T-helper 22 cell (primary cell): Measurements from ENCODE around the gene STAG1.
"Not testable (repeated sequence)": the region's sequence is repeated elsewhere in the genome, so short reads cannot be mapped to it uniquely, and the experiment has no call there.

Experiments
- DNase-seq: peaks from one replicate; pipeline ENCODE4 v3.0.0-alpha.2; 2020; ENCODE audit warnings: low read depth

STAG1 gene

DNA sequence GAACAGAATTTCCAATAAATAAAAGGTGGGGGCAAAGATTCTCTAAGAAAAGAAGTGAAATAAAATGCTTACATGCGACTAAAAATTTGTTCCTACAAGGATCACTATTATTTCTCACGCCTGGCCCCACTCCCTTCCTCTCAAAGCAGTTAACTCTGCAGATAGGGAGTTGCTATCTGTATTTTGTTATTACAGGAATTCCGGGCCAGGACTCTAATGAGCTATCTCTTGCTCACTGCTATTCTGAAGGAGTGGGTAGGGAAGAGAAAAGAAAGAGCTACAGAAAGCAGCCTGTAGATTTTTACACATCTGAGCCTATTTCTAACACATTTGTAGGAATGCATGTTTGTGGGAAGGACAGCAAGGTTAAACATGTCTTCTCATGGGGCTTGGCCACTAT, 361.6 kb downstream of the STAG1 start:
- DNase-seq: no peak

DNA sequence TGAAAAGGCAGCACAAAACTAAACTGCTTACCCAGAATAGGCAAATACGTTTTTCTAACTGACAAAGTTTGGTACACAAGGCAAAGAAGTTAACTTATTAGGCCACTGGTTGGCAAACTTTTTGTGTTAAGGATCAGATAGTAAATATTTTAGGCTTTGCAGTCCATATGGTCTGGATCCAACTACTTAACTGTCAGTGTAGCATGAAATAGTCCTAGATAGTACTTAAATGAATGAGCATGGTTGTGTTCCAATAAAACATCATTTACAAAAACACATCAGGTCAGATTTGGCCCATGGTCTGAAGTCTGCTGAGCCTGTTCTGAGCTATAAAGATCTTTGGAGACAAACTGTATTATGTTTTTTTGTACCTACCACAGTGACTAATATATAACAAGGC, 365.1 kb downstream of the STAG1 start:
- no peak for DNase-seq

DNA sequence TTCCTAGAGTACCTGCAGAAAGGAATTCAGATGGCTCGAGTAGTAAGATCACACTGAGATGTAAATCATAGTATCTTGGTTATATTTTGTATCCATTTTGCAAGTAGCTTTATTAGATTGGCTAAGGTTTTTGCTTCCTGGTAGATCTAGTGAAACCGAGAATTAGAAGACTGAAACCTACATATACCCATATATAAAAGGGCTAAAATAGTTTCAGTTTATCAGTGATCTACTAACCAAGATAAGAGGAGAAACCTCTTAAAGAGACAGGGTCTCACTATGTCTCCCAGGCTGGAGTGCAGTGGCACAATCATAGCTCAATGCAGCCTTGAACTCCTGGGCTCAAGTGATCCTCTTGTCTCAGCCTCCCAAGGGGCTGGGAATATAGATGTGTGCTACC, 366.7 kb downstream of the STAG1 start:
- DNase-seq: no peak

GRCh38 chr3:136381051-136381450, 371.1 kb downstream of the STAG1 start:
- DNase-seq: no peak

GRCh38 chr3:136380530-136380929, 371.6 kb downstream of the STAG1 start:
- DNase-seq: no peak

DNA sequence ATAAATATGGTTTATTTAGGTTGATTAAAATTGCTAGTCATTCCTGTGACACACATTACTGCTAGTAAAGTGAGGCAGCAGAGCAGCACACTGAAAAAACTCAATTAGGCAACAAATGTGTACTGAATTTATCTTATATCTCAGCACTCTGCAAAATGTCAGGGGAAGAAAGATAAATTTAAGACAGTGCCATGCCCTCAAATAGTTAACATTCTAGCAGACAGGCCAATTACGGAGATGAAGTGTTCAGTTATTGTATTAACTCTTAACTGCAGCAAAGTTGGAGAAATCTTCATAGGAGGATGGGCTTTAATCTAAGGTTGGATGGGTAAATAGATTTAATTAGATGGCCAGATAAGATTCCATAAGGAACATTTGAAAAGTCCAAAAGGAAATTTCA, 374.2 kb downstream of the STAG1 start:
- DNase-seq: no peak

DNA sequence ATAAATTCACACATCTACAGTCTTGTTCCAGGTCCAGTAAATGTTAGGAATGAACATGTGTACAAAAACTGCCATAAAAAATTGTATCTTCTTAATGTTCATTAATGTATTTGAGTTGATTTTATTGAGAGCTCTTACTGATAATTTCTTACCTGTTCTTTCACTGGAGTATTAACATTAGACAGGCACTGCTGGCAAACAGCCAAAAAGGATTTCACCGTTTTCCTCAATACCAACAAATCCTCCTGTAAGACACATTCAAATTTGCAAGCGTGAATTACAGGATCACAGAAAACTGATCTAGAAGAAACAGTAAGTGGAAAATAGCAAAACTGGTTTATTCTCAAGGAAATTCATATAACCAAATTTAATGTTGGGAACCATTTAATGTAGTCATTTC, 374.7 kb downstream of the STAG1 start:
- DNase-seq: no peak

DNA sequence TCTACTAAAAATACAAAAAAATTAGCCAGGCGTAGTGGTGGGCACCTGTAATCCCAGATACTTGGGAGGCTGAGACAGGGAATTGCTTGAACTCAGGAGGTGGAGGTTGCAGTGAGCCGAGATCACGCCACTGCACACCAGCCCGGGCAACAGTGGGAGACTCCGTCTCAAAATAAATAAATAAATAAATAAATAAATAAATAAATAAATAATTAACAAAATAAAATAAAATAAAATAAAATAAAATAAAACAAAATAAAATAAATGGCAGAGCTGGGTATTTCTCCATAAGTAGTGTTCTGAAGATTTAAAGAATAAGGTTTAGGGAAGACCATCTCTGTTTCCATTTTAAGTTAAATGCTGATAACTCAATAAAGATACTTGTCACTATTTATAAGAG, 376.4 kb downstream of the STAG1 start:
- not testable (repeated sequence) for DNase-seq

- no peak for DNase-seq
Observed at GRCh38 chr3:136366289-136366688, 385.9 kb downstream of the STAG1 start.

DNA sequence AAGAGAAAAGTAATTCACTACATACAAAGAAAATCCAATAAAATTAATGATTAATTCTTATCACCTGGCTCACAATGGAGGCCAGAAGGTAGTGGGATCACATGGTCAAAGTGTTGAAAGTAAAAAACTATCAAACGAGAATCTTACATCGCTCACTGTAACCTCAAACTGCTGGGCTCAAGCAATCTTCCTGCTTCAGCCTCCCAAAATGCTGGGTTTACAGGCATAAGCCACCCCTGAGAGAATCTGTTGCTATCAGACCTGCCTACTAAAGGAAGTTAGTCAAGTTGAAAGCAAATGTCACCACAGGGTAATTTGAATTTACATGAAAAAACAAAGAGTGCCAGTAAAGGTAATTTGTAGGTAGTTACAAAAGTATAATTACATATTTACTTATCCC, 398.7 kb downstream of the STAG1 start:
- DNase-seq: no peak

DNA sequence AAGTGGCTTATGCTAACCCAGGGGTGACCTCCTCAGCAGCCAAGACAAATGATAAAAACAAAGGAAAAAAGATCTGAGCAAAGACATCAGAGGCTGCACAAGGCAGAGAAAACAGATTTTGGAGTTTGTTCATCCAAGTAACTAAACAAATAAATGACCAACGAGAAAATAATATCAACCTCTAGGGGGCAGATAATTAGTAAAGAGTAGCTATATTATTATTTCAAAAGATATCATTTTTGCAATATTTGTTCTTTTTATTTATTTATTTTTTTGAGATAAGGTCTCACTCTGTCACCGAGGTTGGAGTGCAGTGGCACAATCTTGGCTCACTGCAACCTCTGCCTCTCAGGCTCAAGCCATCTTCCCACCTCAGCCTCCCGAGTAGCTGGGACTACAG, 400.3 kb downstream of the STAG1 start:
- DNase-seq: no peak

- no peak for DNase-seq
Observed at GRCh38 chr3:136351351-136351750, 400.8 kb downstream of the STAG1 start.

DNA sequence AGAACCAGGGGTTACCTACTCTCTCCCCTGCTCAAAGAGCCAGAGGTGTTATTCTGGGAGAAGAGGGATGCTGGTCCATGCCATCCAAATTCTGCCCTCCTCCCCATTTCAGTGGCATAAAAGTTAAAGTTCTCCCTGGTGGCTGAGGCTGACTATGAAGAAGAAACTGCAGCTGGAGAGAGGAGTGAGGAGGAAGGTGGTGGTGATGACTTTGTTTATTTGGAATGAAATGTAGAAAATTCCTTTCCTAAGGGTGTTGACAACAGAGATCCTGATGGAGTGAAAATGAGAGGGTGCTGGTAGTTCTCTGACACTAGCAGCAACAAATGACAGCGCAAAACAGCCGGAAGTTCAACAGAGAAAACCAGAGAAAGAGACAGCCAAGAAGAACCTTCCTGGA, 401.6 kb downstream of the STAG1 start:
- no peak for DNase-seq

- DNase-seq: no peak
Observed at GRCh38 chr3:136350132-136350531, 402.0 kb downstream of the STAG1 start.

DNA sequence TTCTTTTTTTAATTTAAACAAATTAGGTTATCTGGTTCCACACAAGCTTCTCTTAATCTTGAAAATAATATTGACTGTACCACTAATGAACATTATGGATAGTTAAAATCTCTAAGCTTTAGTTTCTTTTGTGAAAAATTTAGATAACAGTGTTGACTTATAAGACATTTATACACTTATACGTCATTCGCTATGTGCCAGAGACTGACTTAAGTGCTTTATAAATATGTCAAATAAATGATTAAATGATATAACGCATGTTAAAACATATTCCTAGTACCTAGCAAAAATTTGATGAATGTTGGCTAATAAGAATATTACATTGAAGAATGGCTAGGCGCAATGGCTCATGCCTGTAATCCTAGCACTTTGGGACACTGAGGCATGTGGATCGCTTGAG, 405.7 kb downstream of the STAG1 start:
- no peak for DNase-seq

DNA sequence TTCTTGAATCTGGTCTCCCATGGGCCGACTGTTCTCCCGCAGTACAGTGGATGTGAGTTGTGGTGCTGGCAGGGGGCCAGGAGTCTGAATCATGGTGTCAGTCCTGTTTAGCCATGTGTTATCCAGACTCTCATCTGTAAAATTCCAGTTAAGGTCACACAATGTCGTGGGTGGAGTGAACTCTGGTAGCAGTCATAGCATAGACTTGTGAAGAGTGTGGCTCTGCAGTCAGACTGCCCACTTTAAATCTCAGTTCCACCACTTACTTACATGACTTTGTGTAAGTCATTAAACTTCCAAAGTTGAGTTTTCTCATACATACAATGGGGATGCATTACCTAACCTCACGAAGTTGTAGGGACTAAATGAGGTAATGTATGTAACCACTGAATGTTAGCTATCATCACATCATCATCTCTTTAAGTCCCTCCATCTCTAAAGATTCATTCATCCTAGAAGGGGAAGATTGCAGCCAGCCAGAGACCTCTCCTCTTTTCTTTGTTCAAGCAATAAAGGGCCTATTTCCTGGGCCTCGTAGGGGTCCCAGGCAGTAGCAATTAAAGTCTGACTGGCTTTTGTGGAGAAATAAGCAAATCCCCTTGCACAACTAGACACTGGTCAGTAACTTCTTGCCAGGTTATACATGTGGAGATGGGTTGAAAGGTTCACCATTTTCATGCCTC, 408.2 kb downstream of the STAG1 start:
- DNase-seq: no peak

GRCh38 chr3:136343446-136343845, 408.7 kb downstream of the STAG1 start:
- DNase-seq: no peak

DNA sequence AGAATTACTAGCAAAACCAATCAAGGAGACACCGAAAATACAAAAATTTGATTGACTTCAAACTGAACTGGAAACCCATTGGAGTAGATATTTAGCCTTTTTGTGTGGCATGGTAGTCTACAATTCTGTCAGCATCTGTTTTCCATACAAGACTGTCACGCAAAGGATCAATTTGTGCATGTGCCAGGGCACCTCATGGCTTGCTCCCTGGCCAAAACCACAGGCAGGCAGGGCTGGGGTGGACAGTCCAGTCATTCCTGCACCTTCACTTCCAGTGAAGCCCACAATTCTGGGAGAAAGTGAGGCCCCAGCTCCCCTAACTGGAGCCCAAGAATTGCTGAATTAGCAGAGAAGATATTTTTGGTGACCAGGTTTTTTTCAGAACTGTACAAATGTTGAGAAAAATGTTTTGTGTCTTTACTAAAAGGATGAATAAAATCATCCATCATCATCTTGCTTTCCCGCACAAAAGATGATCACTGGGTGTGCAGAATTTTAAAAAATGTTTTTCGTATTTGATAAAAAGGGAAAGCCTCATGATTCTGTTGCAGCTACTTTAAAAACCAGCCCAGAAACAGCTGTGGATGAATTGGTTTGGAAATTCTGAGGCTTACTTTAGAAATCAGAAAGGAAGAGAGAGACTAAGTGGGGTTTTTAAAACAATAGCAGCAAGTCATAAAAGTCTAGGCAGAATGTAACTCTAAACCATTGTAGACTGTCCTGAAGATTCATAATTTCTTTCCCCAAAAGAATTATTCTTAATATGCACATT, 415.7 kb downstream of the STAG1 start:
- no peak for DNase-seq

DNA sequence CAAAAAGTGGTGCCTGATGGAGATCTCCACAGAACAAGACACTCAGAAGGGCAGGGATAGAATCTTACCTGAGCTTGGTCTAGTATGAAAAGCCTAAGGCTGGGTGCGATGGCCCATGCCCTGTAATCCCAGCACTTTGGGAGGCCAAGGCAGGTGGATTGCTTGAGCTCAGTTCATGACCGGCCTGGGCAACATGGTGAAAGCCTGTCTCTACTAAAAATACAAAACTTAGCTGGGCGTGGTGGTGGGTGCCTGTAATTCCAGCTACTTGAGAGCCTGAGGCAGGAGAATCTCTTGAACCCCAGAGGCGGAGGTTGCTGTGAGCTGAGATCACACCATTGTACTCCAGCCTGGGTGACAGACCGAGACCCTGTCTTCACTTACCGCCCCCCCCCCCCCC, 417.5 kb downstream of the STAG1 start:
- not testable (repeated sequence) for DNase-seq

- DNase-seq: no peak
Observed at GRCh38 chr3:136334209-136334608, 418.0 kb downstream of the STAG1 start.

DNA sequence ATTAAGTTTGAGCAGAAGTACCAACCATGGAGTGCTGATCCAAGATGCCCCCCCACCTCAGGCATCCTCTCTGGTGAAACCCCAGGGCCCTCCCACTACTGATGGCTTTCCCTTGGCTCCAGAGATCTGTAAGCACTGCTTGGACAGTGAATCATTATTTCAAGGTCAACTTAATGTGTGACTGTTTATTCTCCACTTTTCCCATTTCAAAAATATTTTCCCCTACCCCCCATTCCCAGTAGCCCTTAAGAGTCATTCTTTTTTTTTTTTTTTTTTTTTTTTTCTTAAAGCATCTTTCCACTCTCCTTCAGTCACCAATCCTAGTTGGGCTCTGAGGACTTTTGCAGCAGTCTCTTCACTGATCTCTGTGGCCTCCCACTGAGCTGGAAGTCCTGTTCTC, 419.4 kb downstream of the STAG1 start:
- no peak for DNase-seq

DNA sequence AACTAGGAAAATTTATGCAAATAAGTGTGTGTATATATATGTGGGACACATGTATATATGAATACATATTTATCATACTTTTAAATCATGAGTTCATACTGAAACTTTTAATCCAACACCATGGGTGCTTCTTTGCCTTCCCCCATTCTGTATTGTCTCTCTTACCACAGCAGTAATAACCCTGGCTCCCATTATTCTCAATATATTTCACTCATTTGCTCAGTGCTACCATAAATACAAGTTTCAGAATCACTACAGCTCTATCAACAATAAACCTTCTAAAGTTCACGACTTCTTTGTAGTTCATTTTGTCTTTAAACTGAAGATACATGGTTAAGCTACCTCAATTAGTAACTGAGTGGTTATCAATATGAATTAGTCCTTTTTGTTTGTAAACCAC, 419.9 kb downstream of the STAG1 start:
- no peak for DNase-seq

DNA sequence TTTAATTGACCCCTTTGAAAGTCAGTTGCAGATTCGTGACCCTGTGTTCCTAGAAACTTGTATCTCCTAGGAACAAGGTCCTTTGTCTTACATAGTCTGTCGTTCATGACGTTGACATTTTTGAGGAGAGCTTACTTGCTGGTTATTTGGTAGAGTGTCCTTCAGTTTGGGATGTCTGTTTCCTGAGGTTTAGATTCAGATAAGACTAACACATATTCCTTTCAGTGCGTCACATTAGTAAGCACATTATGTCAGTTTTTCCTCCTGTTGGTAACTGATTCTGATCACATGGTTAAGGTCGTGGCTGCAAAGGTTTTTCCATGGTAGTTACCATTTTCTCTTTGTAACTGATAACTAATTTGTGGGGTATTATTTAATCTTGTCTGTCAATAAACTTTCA, 421.3 kb downstream of the STAG1 start:
- no peak for DNase-seq

GRCh38 chr3:136329593-136329992, 422.6 kb downstream of the STAG1 start:
- no peak for DNase-seq
